ENCODE results near the gene TXLNG. TPM values are rescaled to one million over a fixed set of nuclear protein-coding genes. Genes with fewer than 3 reads are reported as not detected.

The TXLNG gene
- total and polyA plus RNA-seq, 2 donors (not counting 3 experiments of a cell fraction or from before 2014, with no cell fraction given), result 6.8 to 7.6 TPM

DNA sequence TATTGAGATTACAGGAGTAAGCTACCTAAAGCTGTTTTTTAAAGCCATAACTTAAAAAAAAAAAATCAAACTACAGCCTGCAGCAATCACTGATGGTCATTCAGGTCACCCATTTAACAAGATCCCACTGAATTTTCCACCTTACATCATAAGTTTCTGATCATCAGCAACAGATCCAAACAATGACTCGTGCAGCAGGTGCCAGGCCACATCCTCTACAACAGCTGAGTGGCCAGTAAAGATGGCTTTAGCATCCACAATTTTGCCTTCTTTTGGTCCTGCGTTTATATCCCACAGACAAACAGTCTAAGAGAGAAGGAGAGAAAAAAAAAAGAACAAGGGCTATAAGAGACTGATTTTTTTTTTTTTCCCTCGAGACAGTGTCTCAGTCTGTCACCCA, 67.3 kb downstream of the TXLNG start:
- Histone ChIP-seq H3K27ac (ENCODE audit: insufficient read depth, low read depth, low read length) (no peak overlapping the region), H3K9me3 (replicated peaks; ENCODE audit: control insufficient read depth, insufficient read depth, low read length) (no peaks in the 10 kb centered on the region), H3K9me1 (replicated peaks; ENCODE audit: control insufficient read depth, extremely low read depth, insufficient read depth, low read length) (no peaks in the 10 kb centered on the region), H3K27me3 (ENCODE audit: control insufficient read depth in 2 of 2, insufficient read depth in 2 of 2, low read length in 2 of 2) (no peaks in the 10 kb centered on the region), H3K9ac (replicated peaks; ENCODE audit: extremely low read depth, insufficient read depth, low read length) (no peak overlapping the region), H3K4me3 (replicated peaks in 1 of 3; ENCODE audit: insufficient read depth in 1 of 3, low read depth in 1 of 3, low read length in 3 of 3) (no peak overlapping the region), H3K36me3 (ENCODE audit: control insufficient read depth in 2 of 2, extremely low read depth in 1 of 2, insufficient read depth in 2 of 2, low read length in 2 of 2) (no peaks in the 10 kb centered on the region), H3K79me2 (ENCODE audit: control insufficient read depth, insufficient read depth, low read length) (peaks cover 32% of the 10 kb centered on the region), H3K4me1 (ENCODE audit: control insufficient read depth, extremely low read depth, insufficient read depth, low read length) (no peaks in the 10 kb centered on the region), H3K4me2 (ENCODE audit: insufficient read depth, low read length) (no peak overlapping the region), H2AFZ (ENCODE audit: low read depth, low read length) (no peak overlapping the region), H4K20me1 (replicated peaks; ENCODE audit: control insufficient read depth, extremely low read depth, insufficient read depth, low read length) (no peaks in the 10 kb centered on the region)
- ChIA-PET CTCF (no interaction called here), POLR2A (no interaction called here)
- TF ChIP-seq MYC (IDR thresholded peaks at IDR 0.05; ENCODE audit: low read depth, low read length) (no peak), GATA2 (IDR thresholded peaks at IDR 0.05; ENCODE audit: insufficient read depth, insufficient read length, low read depth, low read length) (no peak), EZH2 (IDR thresholded peaks at IDR 0.05; ENCODE audit: borderline replicate concordance, low read depth, low read length, severe bottlenecking) (no peak), FOS (IDR thresholded peaks at IDR 0.05; ENCODE audit: borderline replicate concordance, insufficient read depth, low read length) (no peak), POLR2AphosphoS5 (IDR thresholded peaks at IDR 0.05; ENCODE audit: insufficient read depth, low read depth, low read length) (no peak), POLR2A (IDR thresholded peaks at IDR 0.05; ENCODE audit: low read depth, low read length) (no peak)
- TF ChIP-seq, protein P1, sequence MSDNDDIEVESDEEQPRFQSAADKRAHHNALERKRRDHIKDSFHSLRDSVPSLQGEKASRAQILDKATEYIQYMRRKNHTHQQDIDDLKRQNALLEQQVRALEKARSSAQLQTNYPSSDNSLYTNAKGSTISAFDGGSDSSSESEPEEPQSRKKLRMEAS (IDR thresholded peaks at IDR 0.05; ENCODE audit: insufficient read depth, insufficient read length), result no peak
- TF ChIP-seq, protein P2, sequence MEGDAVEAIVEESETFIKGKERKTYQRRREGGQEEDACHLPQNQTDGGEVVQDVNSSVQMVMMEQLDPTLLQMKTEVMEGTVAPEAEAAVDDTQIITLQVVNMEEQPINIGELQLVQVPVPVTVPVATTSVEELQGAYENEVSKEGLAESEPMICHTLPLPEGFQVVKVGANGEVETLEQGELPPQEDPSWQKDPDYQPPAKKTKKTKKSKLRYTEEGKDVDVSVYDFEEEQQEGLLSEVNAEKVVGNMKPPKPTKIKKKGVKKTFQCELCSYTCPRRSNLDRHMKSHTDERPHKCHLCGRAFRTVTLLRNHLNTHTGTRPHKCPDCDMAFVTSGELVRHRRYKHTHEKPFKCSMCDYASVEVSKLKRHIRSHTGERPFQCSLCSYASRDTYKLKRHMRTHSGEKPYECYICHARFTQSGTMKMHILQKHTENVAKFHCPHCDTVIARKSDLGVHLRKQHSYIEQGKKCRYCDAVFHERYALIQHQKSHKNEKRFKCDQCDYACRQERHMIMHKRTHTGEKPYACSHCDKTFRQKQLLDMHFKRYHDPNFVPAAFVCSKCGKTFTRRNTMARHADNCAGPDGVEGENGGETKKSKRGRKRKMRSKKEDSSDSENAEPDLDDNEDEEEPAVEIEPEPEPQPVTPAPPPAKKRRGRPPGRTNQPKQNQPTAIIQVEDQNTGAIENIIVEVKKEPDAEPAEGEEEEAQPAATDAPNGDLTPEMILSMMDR (IDR thresholded peaks at IDR 0.05; ENCODE audit: extremely low read depth in 1 of 2, insufficient read depth in 1 of 2, low read depth in 1 of 2, low read length in 2 of 2), result no peak
- FAIRE-seq, result no peak
- dilution Hi-C loops (cut with MboI; ENCODE audit: extremely low pct_ligation_motif_present, low sequenced_read_pairs), result no loop called here
- intact Hi-C loops (cut with micrococcal nuclease), result no loop called here
- DNase-seq (ENCODE audit: low read depth, low spot score), result no peak
- BruUV-seq (replicated peaks), result no TSS peak

Data from endothelial cell of umbilical vein (primary cell).